ENCODE results near the gene PCNT. TPM values are rescaled to one million over a fixed set of nuclear protein-coding genes. Genes with fewer than 3 reads are reported as not detected.

Gene PCNT
- total and polyA plus RNA-seq, 2 of the 4 experiments (the other 2 are of a cell fraction) = 10.0 to 19.4 TPM

- Histone ChIP-seq H3K56ac (ENCODE audit: extremely low read depth, insufficient read depth, low read length) (no peak overlapping the region), H3K36me3 (ENCODE audit: control insufficient read depth, insufficient read depth, low read length) (peaks cover 74% of the 10 kb centered on the region), H2AK9ac (replicated peaks; ENCODE audit: low read depth, low read length, poor library complexity) (no peak overlapping the region), H3K4ac (ENCODE audit: low read depth, low read length) (no peak overlapping the region), H3K14ac (replicated peaks; ENCODE audit: low read depth, low read length) (no peak overlapping the region), H2AFZ (replicated peaks; ENCODE audit: low read length, poor library complexity) (no peak overlapping the region), H3K27ac (ENCODE audit: insufficient read depth, low read length) (no peak overlapping the region), H4K91ac (ENCODE audit: insufficient read depth, low read depth, low read length) (no peak overlapping the region), H3K9me3 (ENCODE audit: control insufficient read depth, insufficient read depth, low read length) (no peaks in the 10 kb centered on the region), H3K4me3 (ENCODE audit: insufficient read depth, low read depth, low read length) (no peak overlapping the region), H3K18ac (ENCODE audit: low read depth, low read length) (no peak overlapping the region), H3K23ac (ENCODE audit: low read depth, low read length) (no peak overlapping the region), H3K9ac (ENCODE audit: low read depth, low read length) (no peak overlapping the region), H2BK120ac (ENCODE audit: low read depth, low read length) (no peak overlapping the region), H2BK20ac (ENCODE audit: low read depth, low read length) (no peak overlapping the region), H2AK5ac (ENCODE audit: low read depth, low read length) (no peak overlapping the region), H4K20me1 (ENCODE audit: insufficient read depth, low read length) (no peaks in the 10 kb centered on the region; the same call in 1 of the 2 replicates), H3K79me1 (ENCODE audit: low read depth in 1 of 2, low read length in 2 of 2) (no peaks in the 10 kb centered on the region; a peak in 1 of 4 replicates), H2BK5ac (ENCODE audit: low read depth, low read length, poor library complexity, severe bottlenecking) (no peak overlapping the region), H3K27me3 (ENCODE audit: control insufficient read depth, insufficient read depth, low read length) (no peaks in the 10 kb centered on the region), H3K9me1 (ENCODE audit: insufficient read depth, low read length) (no peaks in the 10 kb centered on the region; the same call in 1 of the 2 replicates), H2BK15ac (ENCODE audit: low read depth, low read length) (no peak overlapping the region), H4K8ac (ENCODE audit: low read depth in 2 of 2, low read length in 2 of 2) (no peak overlapping the region), H3K4me2 (ENCODE audit: low read depth, low read length) (no peak overlapping the region), H4K5ac (ENCODE audit: low read depth, low read length) (no peak overlapping the region), H3K4me1 (ENCODE audit: control insufficient read depth, insufficient read depth, low read length) (no peaks in the 10 kb centered on the region)
- WGBS, 2 experiments (ENCODE audit: extremely low coverage in 2 of 2, insufficient read length in 1 of 2) = 92% methylated on average over 10 of the region's 33 CpGs; no CpG with 5 or more reads in 1 of the 2 experiments
- DNase-seq (no peak), ATAC-seq (ENCODE audit: low read depth) (no peak)
- CTCF ChIA-PET = no interaction called here
- intact Hi-C loops (cut with micrococcal nuclease) (no loop called here), in situ Hi-C loops (cut with MboI; ENCODE audit: low sequenced_read_pairs) (no loop called here), dilution Hi-C loops (cut with HindIII; ENCODE audit: low sequenced_read_pairs, unreplicated experiment) (no loop called here)
- no TSS peak for BruUV-seq (replicated peaks)
- POLR2A ChIA-PET (ENCODE audit: unreplicated experiment) = no interaction called here
- TF ChIP-seq MXI1 (IDR thresholded peaks at IDR 0.05; ENCODE audit: borderline replicate concordance, low read depth, low read length) (no peak), CHD1 (IDR thresholded peaks at IDR 0.05; ENCODE audit: low read depth, low read length) (no peak), POLR2A (IDR thresholded peaks at IDR 0.05; ENCODE audit: low read depth, low read length) (no peak), RAD21 (IDR thresholded peaks at IDR 0.05; ENCODE audit: low read length) (no peak), BHLHE40 (IDR thresholded peaks at IDR 0.05; ENCODE audit: low read depth, low read length) (no peak), SMC3 (IDR thresholded peaks at IDR 0.05; ENCODE audit: low read depth, low read length) (no peak), USF2 (IDR thresholded peaks at IDR 0.05; ENCODE audit: low read depth, low read length) (no peak), CEBPB (IDR thresholded peaks at IDR 0.05; ENCODE audit: low read depth, low read length) (no peak), MAFK (IDR thresholded peaks at IDR 0.05; ENCODE audit: low read depth, low read length) (no peak), MAZ (IDR thresholded peaks at IDR 0.05; ENCODE audit: borderline replicate concordance, low read depth, low read length) (no peak), RCOR1 (IDR thresholded peaks at IDR 0.05; ENCODE audit: insufficient replicate concordance, low read length) (no peak), FOS (IDR thresholded peaks at IDR 0.05; ENCODE audit: low read depth, low read length) (no peak), RFX5 (IDR thresholded peaks at IDR 0.05; ENCODE audit: low read depth, low read length) (no peak)
- TF ChIP-seq, protein P1, sequence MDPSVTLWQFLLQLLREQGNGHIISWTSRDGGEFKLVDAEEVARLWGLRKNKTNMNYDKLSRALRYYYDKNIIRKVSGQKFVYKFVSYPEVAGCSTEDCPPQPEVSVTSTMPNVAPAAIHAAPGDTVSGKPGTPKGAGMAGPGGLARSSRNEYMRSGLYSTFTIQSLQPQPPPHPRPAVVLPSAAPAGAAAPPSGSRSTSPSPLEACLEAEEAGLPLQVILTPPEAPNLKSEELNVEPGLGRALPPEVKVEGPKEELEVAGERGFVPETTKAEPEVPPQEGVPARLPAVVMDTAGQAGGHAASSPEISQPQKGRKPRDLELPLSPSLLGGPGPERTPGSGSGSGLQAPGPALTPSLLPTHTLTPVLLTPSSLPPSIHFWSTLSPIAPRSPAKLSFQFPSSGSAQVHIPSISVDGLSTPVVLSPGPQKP (IDR thresholded peaks at IDR 0.05; ENCODE audit: borderline replicate concordance, low read depth, low read length) = no peak
- TF ChIP-seq, protein P2, sequence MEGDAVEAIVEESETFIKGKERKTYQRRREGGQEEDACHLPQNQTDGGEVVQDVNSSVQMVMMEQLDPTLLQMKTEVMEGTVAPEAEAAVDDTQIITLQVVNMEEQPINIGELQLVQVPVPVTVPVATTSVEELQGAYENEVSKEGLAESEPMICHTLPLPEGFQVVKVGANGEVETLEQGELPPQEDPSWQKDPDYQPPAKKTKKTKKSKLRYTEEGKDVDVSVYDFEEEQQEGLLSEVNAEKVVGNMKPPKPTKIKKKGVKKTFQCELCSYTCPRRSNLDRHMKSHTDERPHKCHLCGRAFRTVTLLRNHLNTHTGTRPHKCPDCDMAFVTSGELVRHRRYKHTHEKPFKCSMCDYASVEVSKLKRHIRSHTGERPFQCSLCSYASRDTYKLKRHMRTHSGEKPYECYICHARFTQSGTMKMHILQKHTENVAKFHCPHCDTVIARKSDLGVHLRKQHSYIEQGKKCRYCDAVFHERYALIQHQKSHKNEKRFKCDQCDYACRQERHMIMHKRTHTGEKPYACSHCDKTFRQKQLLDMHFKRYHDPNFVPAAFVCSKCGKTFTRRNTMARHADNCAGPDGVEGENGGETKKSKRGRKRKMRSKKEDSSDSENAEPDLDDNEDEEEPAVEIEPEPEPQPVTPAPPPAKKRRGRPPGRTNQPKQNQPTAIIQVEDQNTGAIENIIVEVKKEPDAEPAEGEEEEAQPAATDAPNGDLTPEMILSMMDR (conservative IDR thresholded peaks at IDR 0.05; ENCODE audit: low read depth, low read length) = no peak
Measured at GRCh38 chr21:46355161-46356004, 31.4 kb downstream of the PCNT start.
